Measurements from ENCODE around the gene MLST8. TPM values are rescaled to one million over a fixed set of nuclear protein-coding genes. Genes with fewer than 3 reads are reported as not detected.

MLST8 gene
- total and polyA plus RNA-seq, 4 donors: 11.1 to 26.7 (median 20.2) TPM

DNA sequence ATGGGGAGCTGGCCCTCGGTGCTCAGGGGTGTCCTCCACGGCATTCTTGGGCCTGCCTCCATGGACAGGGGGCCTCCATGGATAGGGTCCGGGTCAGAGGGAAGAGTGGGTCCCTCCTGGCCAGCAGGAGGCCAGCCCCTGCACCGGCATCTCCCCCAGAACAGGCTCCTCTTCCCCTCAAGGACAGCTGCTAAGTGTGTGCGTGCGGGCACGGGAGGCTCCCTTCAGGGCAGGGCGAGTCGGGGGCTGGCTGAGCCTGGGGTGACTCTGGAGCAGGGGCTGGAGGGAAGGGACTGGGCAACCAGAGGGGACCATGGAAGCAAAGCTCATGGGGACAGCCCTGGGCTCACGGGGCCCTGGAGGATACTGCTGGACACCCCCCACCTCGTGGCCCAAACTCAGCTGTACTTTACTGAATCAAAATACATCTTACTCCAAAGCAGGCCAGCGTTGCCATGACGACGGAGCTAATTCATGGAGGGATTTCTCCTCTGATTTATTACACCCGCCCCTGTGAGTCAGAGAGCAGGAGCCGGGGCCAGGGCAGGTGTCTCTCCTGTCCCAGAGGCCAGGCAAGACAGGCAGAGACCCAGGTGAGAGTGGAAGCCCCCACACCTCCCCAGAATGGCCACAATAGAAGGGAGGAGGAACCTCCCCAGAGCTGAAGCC, 11.0 kb upstream of the MLST8 start:
- Histone ChIP-seq H3K36me3 (ENCODE audit: control insufficient read depth in 4 of 4, insufficient read depth in 3 of 4, low read depth in 1 of 4, low read length in 3 of 4) (no peaks in the 10 kb centered on the region), H3K9ac (ENCODE audit: low read depth in 1 of 2, low read length in 2 of 2) (no peak overlapping the region), H3K27ac (ENCODE audit: low read depth in 1 of 2, low read length in 2 of 2) (no peak overlapping the region), H3K9me3 (ENCODE audit: control insufficient read depth in 4 of 4, low read length in 3 of 4) (no peaks in the 10 kb centered on the region), H3K27me3 (ENCODE audit: control insufficient read depth in 4 of 4, insufficient read depth in 4 of 4, low read length in 3 of 4) (peaks cover 0 to 2% (median 0%) of the 10 kb centered on the region in 4 donors), H3K4me3 (ENCODE audit: low read depth in 1 of 3, low read length in 3 of 3) (no peak overlapping the region), H3K4me1 (ENCODE audit: control insufficient read depth in 4 of 4, insufficient read depth in 4 of 4, low read length in 3 of 4) (peaks cover 2 to 11% (median 4%) of the 10 kb centered on the region in 4 donors)
- TF ChIP-seq, protein P1, sequence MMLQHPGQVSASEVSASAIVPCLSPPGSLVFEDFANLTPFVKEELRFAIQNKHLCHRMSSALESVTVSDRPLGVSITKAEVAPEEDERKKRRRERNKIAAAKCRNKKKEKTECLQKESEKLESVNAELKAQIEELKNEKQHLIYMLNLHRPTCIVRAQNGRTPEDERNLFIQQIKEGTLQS (IDR thresholded peaks at IDR 0.05): no peak
- TF ChIP-seq FOXA2 (IDR thresholded peaks at IDR 0.05) (no peak), EGR1 (IDR thresholded peaks at IDR 0.05; ENCODE audit: low read depth in 2 of 2) (no peak), RXRA (IDR thresholded peaks at IDR 0.05) (no peak), TAF1 (conservative IDR thresholded peaks at IDR 0.05) (no peak), NR2F2 (IDR thresholded peaks at IDR 0.05) (no peak), HNF4A (conservative IDR thresholded peaks at IDR 0.05) (no peak), FOXA1 (IDR thresholded peaks at IDR 0.05) (no peak), RAD21 (IDR thresholded peaks at IDR 0.05) (no peak)
- TF ChIP-seq, protein P2, sequence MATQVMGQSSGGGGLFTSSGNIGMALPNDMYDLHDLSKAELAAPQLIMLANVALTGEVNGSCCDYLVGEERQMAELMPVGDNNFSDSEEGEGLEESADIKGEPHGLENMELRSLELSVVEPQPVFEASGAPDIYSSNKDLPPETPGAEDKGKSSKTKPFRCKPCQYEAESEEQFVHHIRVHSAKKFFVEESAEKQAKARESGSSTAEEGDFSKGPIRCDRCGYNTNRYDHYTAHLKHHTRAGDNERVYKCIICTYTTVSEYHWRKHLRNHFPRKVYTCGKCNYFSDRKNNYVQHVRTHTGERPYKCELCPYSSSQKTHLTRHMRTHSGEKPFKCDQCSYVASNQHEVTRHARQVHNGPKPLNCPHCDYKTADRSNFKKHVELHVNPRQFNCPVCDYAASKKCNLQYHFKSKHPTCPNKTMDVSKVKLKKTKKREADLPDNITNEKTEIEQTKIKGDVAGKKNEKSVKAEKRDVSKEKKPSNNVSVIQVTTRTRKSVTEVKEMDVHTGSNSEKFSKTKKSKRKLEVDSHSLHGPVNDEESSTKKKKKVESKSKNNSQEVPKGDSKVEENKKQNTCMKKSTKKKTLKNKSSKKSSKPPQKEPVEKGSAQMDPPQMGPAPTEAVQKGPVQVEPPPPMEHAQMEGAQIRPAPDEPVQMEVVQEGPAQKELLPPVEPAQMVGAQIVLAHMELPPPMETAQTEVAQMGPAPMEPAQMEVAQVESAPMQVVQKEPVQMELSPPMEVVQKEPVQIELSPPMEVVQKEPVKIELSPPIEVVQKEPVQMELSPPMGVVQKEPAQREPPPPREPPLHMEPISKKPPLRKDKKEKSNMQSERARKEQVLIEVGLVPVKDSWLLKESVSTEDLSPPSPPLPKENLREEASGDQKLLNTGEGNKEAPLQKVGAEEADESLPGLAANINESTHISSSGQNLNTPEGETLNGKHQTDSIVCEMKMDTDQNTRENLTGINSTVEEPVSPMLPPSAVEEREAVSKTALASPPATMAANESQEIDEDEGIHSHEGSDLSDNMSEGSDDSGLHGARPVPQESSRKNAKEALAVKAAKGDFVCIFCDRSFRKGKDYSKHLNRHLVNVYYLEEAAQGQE (IDR thresholded peaks at IDR 0.05): no peak
- TF ChIP-seq, protein P3, sequence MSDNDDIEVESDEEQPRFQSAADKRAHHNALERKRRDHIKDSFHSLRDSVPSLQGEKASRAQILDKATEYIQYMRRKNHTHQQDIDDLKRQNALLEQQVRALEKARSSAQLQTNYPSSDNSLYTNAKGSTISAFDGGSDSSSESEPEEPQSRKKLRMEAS (IDR thresholded peaks at IDR 0.05): no peak
- 73% methylated on average over 16 of the region's 16 CpGs for WGBS
- DNase-seq (ENCODE audit: low spot score): no peak

DNA sequence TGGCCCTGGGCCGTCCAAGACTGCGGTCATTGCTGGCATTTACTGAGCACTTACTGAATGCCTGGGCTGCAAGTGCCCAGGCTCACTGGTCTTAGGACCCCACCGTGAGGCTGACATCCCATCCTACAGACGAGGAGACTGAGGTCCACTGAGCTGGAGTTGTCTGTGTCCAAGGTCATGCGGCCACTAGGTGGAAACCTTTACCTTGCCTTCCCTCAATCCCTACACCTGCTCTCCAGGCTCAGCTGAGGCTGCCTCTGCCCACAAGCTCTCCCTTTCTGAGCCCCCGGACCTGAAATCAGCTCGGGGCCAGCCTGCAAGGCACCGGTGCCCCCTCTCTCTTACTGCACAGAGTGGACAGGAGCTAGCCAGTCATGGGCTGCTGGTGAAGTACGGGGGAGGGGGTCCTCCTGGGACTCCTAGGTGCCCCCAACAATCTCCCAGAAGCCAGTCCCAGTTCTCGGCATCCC, 10.4 kb upstream of the MLST8 start:
- TF ChIP-seq YY1 (IDR thresholded peaks at IDR 0.05) (no peak), RXRA (IDR thresholded peaks at IDR 0.05) (no peak), NR2F2 (IDR thresholded peaks at IDR 0.05) (no peak), RAD21 (IDR thresholded peaks at IDR 0.05) (peak; percentile 87 to 92), HNF4G (IDR thresholded peaks at IDR 0.05) (no peak), FOXA2 (IDR thresholded peaks at IDR 0.05) (no peak), HNF4A (conservative IDR thresholded peaks at IDR 0.05) (no peak), FOXA1 (IDR thresholded peaks at IDR 0.05) (no peak), JUND (IDR thresholded peaks at IDR 0.05) (no peak), SP1 (IDR thresholded peaks at IDR 0.05) (no peak)
- TF ChIP-seq, protein P1 (IDR thresholded peaks at IDR 0.05): no peak
- TF ChIP-seq, protein P4, sequence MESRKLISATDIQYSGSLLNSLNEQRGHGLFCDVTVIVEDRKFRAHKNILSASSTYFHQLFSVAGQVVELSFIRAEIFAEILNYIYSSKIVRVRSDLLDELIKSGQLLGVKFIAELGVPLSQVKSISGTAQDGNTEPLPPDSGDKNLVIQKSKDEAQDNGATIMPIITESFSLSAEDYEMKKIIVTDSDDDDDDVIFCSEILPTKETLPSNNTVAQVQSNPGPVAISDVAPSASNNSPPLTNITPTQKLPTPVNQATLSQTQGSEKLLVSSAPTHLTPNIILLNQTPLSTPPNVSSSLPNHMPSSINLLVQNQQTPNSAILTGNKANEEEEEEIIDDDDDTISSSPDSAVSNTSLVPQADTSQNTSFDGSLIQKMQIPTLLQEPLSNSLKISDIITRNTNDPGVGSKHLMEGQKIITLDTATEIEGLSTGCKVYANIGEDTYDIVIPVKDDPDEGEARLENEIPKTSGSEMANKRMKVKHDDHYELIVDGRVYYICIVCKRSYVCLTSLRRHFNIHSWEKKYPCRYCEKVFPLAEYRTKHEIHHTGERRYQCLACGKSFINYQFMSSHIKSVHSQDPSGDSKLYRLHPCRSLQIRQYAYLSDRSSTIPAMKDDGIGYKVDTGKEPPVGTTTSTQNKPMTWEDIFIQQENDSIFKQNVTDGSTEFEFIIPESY (IDR thresholded peaks at IDR 0.05): no peak
- TF ChIP-seq, protein P2 (IDR thresholded peaks at IDR 0.05): no peak
- TF ChIP-seq, protein P5, sequence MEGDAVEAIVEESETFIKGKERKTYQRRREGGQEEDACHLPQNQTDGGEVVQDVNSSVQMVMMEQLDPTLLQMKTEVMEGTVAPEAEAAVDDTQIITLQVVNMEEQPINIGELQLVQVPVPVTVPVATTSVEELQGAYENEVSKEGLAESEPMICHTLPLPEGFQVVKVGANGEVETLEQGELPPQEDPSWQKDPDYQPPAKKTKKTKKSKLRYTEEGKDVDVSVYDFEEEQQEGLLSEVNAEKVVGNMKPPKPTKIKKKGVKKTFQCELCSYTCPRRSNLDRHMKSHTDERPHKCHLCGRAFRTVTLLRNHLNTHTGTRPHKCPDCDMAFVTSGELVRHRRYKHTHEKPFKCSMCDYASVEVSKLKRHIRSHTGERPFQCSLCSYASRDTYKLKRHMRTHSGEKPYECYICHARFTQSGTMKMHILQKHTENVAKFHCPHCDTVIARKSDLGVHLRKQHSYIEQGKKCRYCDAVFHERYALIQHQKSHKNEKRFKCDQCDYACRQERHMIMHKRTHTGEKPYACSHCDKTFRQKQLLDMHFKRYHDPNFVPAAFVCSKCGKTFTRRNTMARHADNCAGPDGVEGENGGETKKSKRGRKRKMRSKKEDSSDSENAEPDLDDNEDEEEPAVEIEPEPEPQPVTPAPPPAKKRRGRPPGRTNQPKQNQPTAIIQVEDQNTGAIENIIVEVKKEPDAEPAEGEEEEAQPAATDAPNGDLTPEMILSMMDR (IDR thresholded peaks at IDR 0.05; ENCODE audit: low read depth, low read length, missing input control): peak; percentile 56
- peaks cover 2 to 11% (median 4%) of the 10 kb centered on the region in 4 donors for H3K4me1 ChIP-seq (ENCODE audit: control insufficient read depth in 4 of 4, insufficient read depth in 4 of 4, low read length in 3 of 4)
- no peak overlapping the region for H3K27ac ChIP-seq (ENCODE audit: low read depth in 1 of 2, low read length in 2 of 2)
- no peaks in the 10 kb centered on the region for H3K36me3 ChIP-seq (ENCODE audit: control insufficient read depth in 4 of 4, insufficient read depth in 3 of 4, low read depth in 1 of 4, low read length in 3 of 4)
- 17% methylated on average over 10 of the region's 10 CpGs for WGBS
- peaks cover 0 to 2% (median 0%) of the 10 kb centered on the region in 4 donors for H3K27me3 ChIP-seq (ENCODE audit: control insufficient read depth in 4 of 4, insufficient read depth in 4 of 4, low read length in 3 of 4)
- no peak overlapping the region for H3K9ac ChIP-seq (ENCODE audit: low read depth in 1 of 2, low read length in 2 of 2)
- H3K9me3 ChIP-seq (ENCODE audit: control insufficient read depth in 4 of 4, low read length in 3 of 4): no peaks in the 10 kb centered on the region
- no peak overlapping the region for H3K4me3 ChIP-seq (ENCODE audit: low read depth in 1 of 3, low read length in 3 of 3)
- DNase-seq (ENCODE audit: low spot score): no peak

Measured in liver (tissue), 9 donors.